Left ventricle myocardium inferior (tissue), 1 donor: ENCODE results near the gene ADAM19. TPM values are rescaled to one million over a fixed set of nuclear protein-coding genes. Genes with fewer than 3 reads are reported as not detected.
"Not testable (repeated sequence)": the region's sequence is repeated elsewhere in the genome, so short reads cannot be mapped to it uniquely, and the experiment has no call there.

Source experiments
- DNase-seq: peaks from one replicate; pipeline ENCODE4 v3.0.0-alpha.2; 2020
- H3K27ac ChIP-seq: fragments of 200-600 bp; replicated peaks from 2 replicates; pipeline ENCODE4 v1.8.0; 2021
- H3K27me3 ChIP-seq: fragments of 200-600 bp; 2 replicates; pipeline ENCODE4 v1.8.0; 2021; ENCODE audit warnings: low read depth
- H3K36me3 ChIP-seq: fragments of 200-600 bp; 2 replicates; pipeline ENCODE4 v1.8.0; 2021
- H3K4me1 ChIP-seq: fragments of 200-600 bp; 2 replicates; pipeline ENCODE4 v1.8.0; 2021
- H3K4me3 ChIP-seq: fragments of 200-600 bp; 2 replicates; pipeline ENCODE4 v1.8.0; 2021; ENCODE audit warnings: mild to moderate bottlenecking, moderate library complexity
- H3K9me3 ChIP-seq: fragments of 200-600 bp; replicated peaks from 2 replicates; pipeline ENCODE4 v1.8.0; 2021
- CTCF ChIP-seq: fragments of 200-600 bp; IDR thresholded peaks from 2 replicates; pipeline ENCODE4 v1.8.0; 2021; ENCODE audit warnings: antibody characterized with exemption, mild to moderate bottlenecking, borderline replicate concordance
- intact Hi-C: fragments of 100-400 bp; cut with micrococcal nuclease; formaldehyde crosslinking; loops from one replicate; pipeline ENCODE4 v1.11.0; 2022
- total RNA-seq: library from RNA; stranded (reverse); fragmentation: NEBNext Ultra II Directional; extraction: Animal tissue kit (Norgen Biotek cat#: 25700); gene quantifications from one replicate; pipeline ENCODE4 v1.2.1, GENCODE V29; 2021
- donor health status: DM: no; HTN: yes; CAD: no; lungs with severe emphysema.

ADAM19 gene
- total RNA-seq, 1 donor from 2014 or later: 17.7 TPM

GRCh38 chr5:157485340-157485739 lies 90.2 kb downstream of the ADAM19 start:
- no peak for DNase-seq
- Histone ChIP-seq H3K36me3 (peaks cover 73% of the 10 kb centered on the region), H3K27ac (peak overlapping the region; percentile 46), H3K4me1 (no peaks in the 10 kb centered on the region), H3K4me3 (no peak overlapping the region), H3K27me3 (no peaks in the 10 kb centered on the region), H3K9me3 (no peaks in the 10 kb centered on the region)
- intact Hi-C loops: no loop called here
- TF ChIP-seq CTCF: no peak

- H3K9me3 ChIP-seq: no peaks in the 10 kb centered on the region
- no peaks in the 10 kb centered on the region for H3K27me3 ChIP-seq
- TF ChIP-seq CTCF: no peak
- H3K36me3 ChIP-seq: peaks cover 68% of the 10 kb centered on the region
- H3K27ac ChIP-seq: peak overlapping the region; percentile 46
- H3K4me3 ChIP-seq: no peak overlapping the region
- H3K4me1 ChIP-seq: peaks cover 3% of the 10 kb centered on the region
- peak; percentile 64 for DNase-seq
- intact Hi-C loops: no loop called here
These were observed 90.8 kb downstream of the ADAM19 start for GRCh38 chr5:157484768-157485167.

- H3K27ac ChIP-seq, DNase-seq, intact Hi-C loops, H3K4me3 ChIP-seq, H3K9me3 ChIP-seq, H3K27me3 ChIP-seq: not testable (repeated sequence)
- peaks cover 17% of the 10 kb centered on the region for H3K4me1 ChIP-seq
- peaks cover 53% of the 10 kb centered on the region for H3K36me3 ChIP-seq
These were observed 92.9 kb downstream of the ADAM19 start for GRCh38 chr5:157482702-157483101.

GRCh38 chr5:157481666-157482065 lies 93.9 kb downstream of the ADAM19 start:
- intact Hi-C loops: no loop called here
- Histone ChIP-seq H3K36me3 (peaks cover 45% of the 10 kb centered on the region), H3K27me3 (no peaks in the 10 kb centered on the region), H3K4me3 (no peak overlapping the region), H3K9me3 (no peaks in the 10 kb centered on the region), H3K27ac (no peak overlapping the region), H3K4me1 (peaks cover 17% of the 10 kb centered on the region)
- no peak for DNase-seq
- TF ChIP-seq CTCF: no peak

- H3K27me3 ChIP-seq: no peaks in the 10 kb centered on the region
- no peak for TF ChIP-seq CTCF
- peaks cover 41% of the 10 kb centered on the region for H3K36me3 ChIP-seq
- peaks cover 17% of the 10 kb centered on the region for H3K4me1 ChIP-seq
- DNase-seq: no peak
- H3K9me3 ChIP-seq: no peaks in the 10 kb centered on the region
- H3K4me3 ChIP-seq: no peak overlapping the region
- H3K27ac ChIP-seq: no peak overlapping the region
- intact Hi-C loops: no loop called here
These were observed 94.3 kb downstream of the ADAM19 start for GRCh38 chr5:157481265-157481664.

GRCh38 chr5:157479612-157480510 lies 95.7 kb downstream of the ADAM19 start:
- Histone ChIP-seq H3K27ac (peak overlapping the region; percentile 23), H3K4me1 (peaks cover 18% of the 10 kb centered on the region), H3K4me3 (no peak overlapping the region), H3K9me3 (no peaks in the 10 kb centered on the region), H3K27me3 (no peaks in the 10 kb centered on the region), H3K36me3 (peaks cover 32% of the 10 kb centered on the region)
- no peak for DNase-seq
- intact Hi-C loops: loop anchor here (10.0 kb wide), 1 partner anchor 145 kb away; no protein-coding TSS in a partner anchor
- TF ChIP-seq CTCF: no peak
